SK-N-SH (cell line): ENCODE measurements around the gene HOXC4. TPM values are rescaled to one million over a fixed set of nuclear protein-coding genes. Genes with fewer than 3 reads are reported as not detected.

ENCODE experiments used
- CTCF ChIA-PET: fragments of 300-600, 350-600 bp; formaldehyde crosslinking; extraction: SDS; loops from one replicate; lab custom pipeline; 2021; lab: Yijun Ruan, JAX
- POLR2A ChIA-PET: fragments of 350-600 bp; sonication (Branson Sonifier 250); formaldehyde crosslinking; extraction: SDS; loops from one replicate; lab custom pipeline; 2020; ENCODE audit warnings: antibody characterized with exemption, inconsistent platforms; lab: Yijun Ruan, JAX
- DNase-seq: peaks from one replicate; pipeline ENCODE4 v3.0.0; 2012
- H2AFZ ChIP-seq: fragments of 200-600 bp; sonication (generic); 2 replicates; pipeline ENCODE4 v1.8.1; 2016; ENCODE audit warnings: antibody characterized with exemption, mild to moderate bottlenecking, low read depth
- H3F3A ChIP-seq: fragments of 200-600 bp; sonication (generic); replicated peaks from 2 replicates; pipeline ENCODE3; 2016; ENCODE audit warnings: antibody characterized with exemption, mild to moderate bottlenecking; ENCODE audit not compliant: insufficient read depth
- H3K27ac ChIP-seq, 2 experiments: fragments of 200-500 bp in 1 of 2; fragments of 200-600 bp in 1 of 2; sonication (Bioruptor generic) in 1 of 2; sonication (generic), shearing (Covaris generic) in 1 of 2; 2 replicates each; pipeline versions ENCODE4 v1.5.1 to v1.6.1; 2014 to 2016; ENCODE audit warnings: low read depth in 2 of 2, inconsistent platforms in 1 of 2, low read length in 1 of 2, mild to moderate bottlenecking in 1 of 2, mixed read lengths in 1 of 2
- H3K27me3 ChIP-seq: fragments of 200-600 bp; sonication (generic), shearing (Covaris generic); 2 replicates; pipeline ENCODE4 v1.6.1; 2016; ENCODE audit warnings: mixed run types; ENCODE audit not compliant: insufficient read depth
- H3K36me3 ChIP-seq, 2 experiments: fragments of 200-500 bp in 1 of 2; fragments of 200-600 bp in 1 of 2; sonication (Bioruptor generic) in 1 of 2; sonication (generic) in 1 of 2; replicated peaks in 1 of 2; 2 replicates each; pipeline versions ENCODE3 to v1.5.1; 2014 to 2016; ENCODE audit warnings: low read length in 1 of 2, mild to moderate bottlenecking in 1 of 2; ENCODE audit not compliant: insufficient read depth in 2 of 2, control insufficient read depth in 1 of 2
- H3K4me1 ChIP-seq, 2 experiments: fragments of 200-500 bp in 1 of 2; fragments of 200-600 bp in 1 of 2; sonication (Bioruptor generic) in 1 of 2; sonication (generic), shearing (Covaris generic) in 1 of 2; 2 replicates each; pipeline versions ENCODE4 v1.5.1 to v1.6.1; 2014 to 2016; ENCODE audit warnings: low read depth in 1 of 2, low read length in 1 of 2, mixed run types in 1 of 2; ENCODE audit not compliant: insufficient read depth in 2 of 2, control insufficient read depth in 1 of 2
- H3K4me2 ChIP-seq: fragments of 200-600 bp; sonication (generic), shearing (Covaris generic); 2 replicates; pipeline ENCODE4 v1.6.1; 2017; ENCODE audit warnings: mixed run types
- H3K4me3 ChIP-seq, 2 experiments: fragments of 200-500 bp in 1 of 2; fragments of 200-600 bp in 1 of 2; sonication (Bioruptor generic) in 1 of 2; sonication (generic), shearing (Covaris generic) in 1 of 2; 2 replicates each; pipeline versions ENCODE4 v1.5.1 to v1.8.1; 2014 to 2016; ENCODE audit warnings: low read depth in 2 of 2, inconsistent platforms in 1 of 2, low read length in 1 of 2, mild to moderate bottlenecking in 1 of 2, mixed read lengths in 1 of 2, moderate library complexity in 1 of 2
- H3K79me2 ChIP-seq: fragments of 200-600 bp; sonication (generic); 2 replicates; pipeline ENCODE4 v1.8.1; 2017; ENCODE audit warnings: mild to moderate bottlenecking; ENCODE audit not compliant: insufficient read depth
- H3K9ac ChIP-seq: fragments of 200-600 bp; sonication (generic); 2 replicates; pipeline ENCODE4 v1.6.1; 2017; ENCODE audit warnings: mixed run types
- H3K9me2 ChIP-seq: fragments of 200-600 bp; sonication (generic); 2 replicates; pipeline ENCODE4 v1.6.1; 2017; ENCODE audit warnings: mixed run types
- H3K9me3 ChIP-seq: fragments of 200-600 bp; sonication (generic); 2 replicates; pipeline ENCODE4 v1.6.1; 2017; ENCODE audit warnings: mixed run types, mild to moderate bottlenecking, moderate library complexity
- H4K20me1 ChIP-seq: fragments of 200-600 bp; sonication (generic); 2 replicates; pipeline ENCODE4 v1.6.1; 2017; ENCODE audit warnings: mild to moderate bottlenecking, mixed run types; ENCODE audit not compliant: insufficient read depth
- CHD2 ChIP-seq: fragments of 150-350 bp; IDR thresholded peaks from 2 replicates; pipeline ENCODE4 v1.6.1; 2018; ENCODE audit warnings: low read length; ENCODE audit not compliant: partially characterized antibody
- EZH2phosphoT487 ChIP-seq: fragments of 200-600 bp; sonication (generic); IDR thresholded peaks from 2 replicates; pipeline ENCODE4 v1.6.1; 2017; ENCODE audit warnings: low read depth, mixed run types, mild to moderate bottlenecking, antibody characterized with exemption, moderate library complexity, borderline replicate concordance
- GABPA ChIP-seq: IDR thresholded peaks from 2 replicates; pipeline ENCODE4 v1.4.0; 2012; ENCODE audit warnings: low read depth, mild to moderate bottlenecking
- GATA2 ChIP-seq: sonication (generic); formaldehyde crosslinking; IDR thresholded peaks from 2 replicates; pipeline ENCODE4 v1.5.0; 2020; ENCODE audit warnings: mild to moderate bottlenecking, missing genetic modification reagents
- JUND ChIP-seq: IDR thresholded peaks from 2 replicates; pipeline ENCODE4 v1.4.0; 2012
- PBX3 ChIP-seq: IDR thresholded peaks from 2 replicates; pipeline ENCODE4; 2012
- RCOR1 ChIP-seq: fragments of 150-350 bp; IDR thresholded peaks from 2 replicates; pipeline ENCODE4 v1.6.1; 2017; ENCODE audit warnings: antibody characterized with exemption, low read length
- RXRA ChIP-seq: IDR thresholded peaks from 2 replicates; pipeline ENCODE4 v1.4.0; 2012; ENCODE audit warnings: low read depth, mild to moderate bottlenecking, borderline replicate concordance
- SMC3 ChIP-seq: IDR thresholded peaks from 2 replicates; pipeline ENCODE4 v1.6.1; 2012; ENCODE audit warnings: low read depth, low read length, improper control_type of control experiment
- TAF1 ChIP-seq: IDR thresholded peaks from 2 replicates; pipeline ENCODE4 v1.6.1; 2012; ENCODE audit warnings: low read depth, mild to moderate bottlenecking, low read length, moderate library complexity, borderline replicate concordance
- TCF12 ChIP-seq: IDR thresholded peaks from 2 replicates; pipeline ENCODE4 v1.4.0; 2012
- USF2 ChIP-seq: fragments of 150-350 bp; IDR thresholded peaks from 2 replicates; pipeline ENCODE4 v1.6.1; 2017; ENCODE audit warnings: antibody characterized with exemption, low read length, low read depth, borderline replicate concordance
- WGBS: methylation state at CpG from one replicate; pipeline ENCODE4 v1.1.6; 2017; ENCODE audit warnings: low lambda C conversion rate; 5-methylcytosine and 5-hydroxymethylcytosine counted together
- polyA plus RNA-seq, 3 experiments: library from polyadenylated mRNA; depleted of rRNA; stranded (reverse); fragments of >200 nt; gene quantifications; 2 replicates each; pipeline ENCODE4 v1.2.3, GENCODE V29; 2012
- TF ChIP-seq, protein P1 (sequence below): fragments of 200-600 bp; sonication (generic); IDR thresholded peaks from 2 replicates; pipeline ENCODE4 v1.6.1; 2017; ENCODE audit warnings: antibody characterized with exemption, mild to moderate bottlenecking, moderate library complexity
- TF ChIP-seq, protein P2 (sequence below): IDR thresholded peaks from 2 replicates; pipeline ENCODE4 v1.4.0; 2012; ENCODE audit warnings: low read depth, borderline replicate concordance
- TF ChIP-seq, protein P3 (sequence below): fragments of 150-350 bp; IDR thresholded peaks from 2 replicates; pipeline ENCODE4 v1.6.1; 2016; ENCODE audit warnings: mild to moderate bottlenecking, low read depth, low read length

HOXC4 gene
- polyA plus RNA-seq, 1 of the 3 experiments (the other 2 are of a cell fraction): 3.7 TPM

- Histone ChIP-seq H3K36me3 (no peaks in the 10 kb centered on the region), H3K9ac (no peak overlapping the region), H2AFZ (no peak overlapping the region), H3K27me3 (no peaks in the 10 kb centered on the region), H3K4me3 (no peak overlapping the region), H3K4me2 (no peak overlapping the region), H3K4me1 (peaks cover 0 to 46% of the 10 kb centered on the region in 2 experiments; a peak in 1 of 4 replicates), H3F3A (peaks cover 4% of the 10 kb centered on the region), H3K9me3 (no peaks in the 10 kb centered on the region), H3K9me2 (no peaks in the 10 kb centered on the region), H3K79me2 (no peaks in the 10 kb centered on the region), H4K20me1 (no peaks in the 10 kb centered on the region), H3K27ac (no peak overlapping the region)
- POLR2A ChIA-PET: interaction anchor here (3.4 kb wide), 1 partner anchor 16 kb away, joined by 25 read pairs; the partner anchor contains the start of gene HOXC4
- 87% methylated on average over 14 of the region's 14 CpGs for WGBS
- CTCF ChIA-PET: interaction anchor here (0.6 to 23.2 kb wide), 10 partner anchors 14 to 243 kb away, joined by 3 to 548 read pairs (median 5); partner anchors contain the start of genes CBX5, HNRNPA1, HOXC4 and SMUG1
- no peak for DNase-seq
- no peak for TF ChIP-seq PBX3
These were observed 16.0 kb upstream of the HOXC4 start for GRCh38 chr12:54037360-54038283.

- Histone ChIP-seq H3K4me2 (no peak overlapping the region), H3F3A (peaks cover 4% of the 10 kb centered on the region), H3K9me3 (no peaks in the 10 kb centered on the region), H3K4me1 (peaks cover 0 to 44% of the 10 kb centered on the region in 2 experiments; a peak in 1 of 4 replicates), H3K4me3 (no peak overlapping the region), H4K20me1 (no peaks in the 10 kb centered on the region), H3K9ac (no peak overlapping the region), H3K36me3 (no peaks in the 10 kb centered on the region), H3K9me2 (no peaks in the 10 kb centered on the region), H3K79me2 (no peaks in the 10 kb centered on the region), H2AFZ (no peak overlapping the region), H3K27me3 (no peaks in the 10 kb centered on the region), H3K27ac (no peak overlapping the region)
- no peak for DNase-seq
- CTCF ChIA-PET: interaction anchor here (0.6 to 23.2 kb wide), 8 partner anchors 13 to 242 kb away, joined by 3 to 548 read pairs (median 6); partner anchors contain the start of genes CBX5, HNRNPA1, HOXC4 and SMUG1
- 76% methylated on average over 5 of the region's 5 CpGs for WGBS
- POLR2A ChIA-PET: interaction anchor here (0.6 kb wide), 1 partner anchor 14 kb away, joined by 3 read pairs; no protein-coding TSS in a partner anchor
- TF ChIP-seq TCF12 (no peak), RCOR1 (no peak), JUND (no peak), USF2 (no peak), SMC3 (no peak), RXRA (no peak), EZH2phosphoT487 (no peak), TAF1 (no peak), PBX3 (no peak), GABPA (no peak), CHD2 (no peak), GATA2 (CRISPR knock-in tag) (no peak)
- TF ChIP-seq, protein P1, sequence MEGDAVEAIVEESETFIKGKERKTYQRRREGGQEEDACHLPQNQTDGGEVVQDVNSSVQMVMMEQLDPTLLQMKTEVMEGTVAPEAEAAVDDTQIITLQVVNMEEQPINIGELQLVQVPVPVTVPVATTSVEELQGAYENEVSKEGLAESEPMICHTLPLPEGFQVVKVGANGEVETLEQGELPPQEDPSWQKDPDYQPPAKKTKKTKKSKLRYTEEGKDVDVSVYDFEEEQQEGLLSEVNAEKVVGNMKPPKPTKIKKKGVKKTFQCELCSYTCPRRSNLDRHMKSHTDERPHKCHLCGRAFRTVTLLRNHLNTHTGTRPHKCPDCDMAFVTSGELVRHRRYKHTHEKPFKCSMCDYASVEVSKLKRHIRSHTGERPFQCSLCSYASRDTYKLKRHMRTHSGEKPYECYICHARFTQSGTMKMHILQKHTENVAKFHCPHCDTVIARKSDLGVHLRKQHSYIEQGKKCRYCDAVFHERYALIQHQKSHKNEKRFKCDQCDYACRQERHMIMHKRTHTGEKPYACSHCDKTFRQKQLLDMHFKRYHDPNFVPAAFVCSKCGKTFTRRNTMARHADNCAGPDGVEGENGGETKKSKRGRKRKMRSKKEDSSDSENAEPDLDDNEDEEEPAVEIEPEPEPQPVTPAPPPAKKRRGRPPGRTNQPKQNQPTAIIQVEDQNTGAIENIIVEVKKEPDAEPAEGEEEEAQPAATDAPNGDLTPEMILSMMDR: no peak
- TF ChIP-seq, protein P2, sequence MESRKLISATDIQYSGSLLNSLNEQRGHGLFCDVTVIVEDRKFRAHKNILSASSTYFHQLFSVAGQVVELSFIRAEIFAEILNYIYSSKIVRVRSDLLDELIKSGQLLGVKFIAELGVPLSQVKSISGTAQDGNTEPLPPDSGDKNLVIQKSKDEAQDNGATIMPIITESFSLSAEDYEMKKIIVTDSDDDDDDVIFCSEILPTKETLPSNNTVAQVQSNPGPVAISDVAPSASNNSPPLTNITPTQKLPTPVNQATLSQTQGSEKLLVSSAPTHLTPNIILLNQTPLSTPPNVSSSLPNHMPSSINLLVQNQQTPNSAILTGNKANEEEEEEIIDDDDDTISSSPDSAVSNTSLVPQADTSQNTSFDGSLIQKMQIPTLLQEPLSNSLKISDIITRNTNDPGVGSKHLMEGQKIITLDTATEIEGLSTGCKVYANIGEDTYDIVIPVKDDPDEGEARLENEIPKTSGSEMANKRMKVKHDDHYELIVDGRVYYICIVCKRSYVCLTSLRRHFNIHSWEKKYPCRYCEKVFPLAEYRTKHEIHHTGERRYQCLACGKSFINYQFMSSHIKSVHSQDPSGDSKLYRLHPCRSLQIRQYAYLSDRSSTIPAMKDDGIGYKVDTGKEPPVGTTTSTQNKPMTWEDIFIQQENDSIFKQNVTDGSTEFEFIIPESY: no peak
- TF ChIP-seq, protein P3, sequence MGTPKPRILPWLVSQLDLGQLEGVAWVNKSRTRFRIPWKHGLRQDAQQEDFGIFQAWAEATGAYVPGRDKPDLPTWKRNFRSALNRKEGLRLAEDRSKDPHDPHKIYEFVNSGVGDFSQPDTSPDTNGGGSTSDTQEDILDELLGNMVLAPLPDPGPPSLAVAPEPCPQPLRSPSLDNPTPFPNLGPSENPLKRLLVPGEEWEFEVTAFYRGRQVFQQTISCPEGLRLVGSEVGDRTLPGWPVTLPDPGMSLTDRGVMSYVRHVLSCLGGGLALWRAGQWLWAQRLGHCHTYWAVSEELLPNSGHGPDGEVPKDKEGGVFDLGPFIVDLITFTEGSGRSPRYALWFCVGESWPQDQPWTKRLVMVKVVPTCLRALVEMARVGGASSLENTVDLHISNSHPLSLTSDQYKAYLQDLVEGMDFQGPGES: no peak
These were observed 15.3 kb upstream of the HOXC4 start for GRCh38 chr12:54038284-54038870.
